Gastroesophageal sphincter (tissue), 3 donors: ENCODE results near the gene ATP5F1A.

Source experiments
- CTCF ChIP-seq, 4 experiments: fragments of 200-600 bp in 2 of 4; fragments of 450-650 bp in 2 of 4; sonication (generic) in 1 of 4; IDR thresholded peaks; one replicate each; pipeline ENCODE4 v1.5.1; 2017 to 2019; ENCODE audit warnings: antibody characterized with exemption in 4 of 4, mild to moderate bottlenecking in 2 of 4, moderate library complexity in 2 of 4
- EP300 ChIP-seq: sonication (generic); formaldehyde crosslinking; IDR thresholded peaks from one replicate; pipeline ENCODE4 v1.6.1; 2017; ENCODE audit warnings: antibody characterized with exemption, mild to moderate bottlenecking
- POLR2A ChIP-seq, 2 donors: fragments of 450-650 bp; IDR thresholded peaks; one replicate each; pipeline ENCODE4 v1.6.1; 2017; ENCODE audit warnings: antibody characterized with exemption in 2 of 2, mild to moderate bottlenecking in 2 of 2, moderate library complexity in 1 of 2

- TF ChIP-seq CTCF (IDR thresholded peaks at IDR 0.05): no peak
- no peak for TF ChIP-seq POLR2A (IDR thresholded peaks at IDR 0.05)
- TF ChIP-seq EP300: no peak
These were observed 35.3 kb downstream of the ATP5F1A start for GRCh38 chr18:46062781-46063180.
